CD4-positive, CD25-positive, alpha-beta regulatory T cell (primary cell): ENCODE measurements around the gene CIAO3. TPM values are rescaled to one million over a fixed set of nuclear protein-coding genes. Genes with fewer than 3 reads are reported as not detected.
A peak's percentile ranks its signal among the peaks of the same experiment; 100 is the strongest.

Experiments
- ATAC-seq, 2 donors: fragments of 150-1000 bp; cut with Tn5 transposase; one replicate each; pipeline ENCODE4 v1.10.0; 2021; ENCODE audit warnings: low read depth in 2 of 2, moderate number of reproducible peaks in 2 of 2, moderate library complexity in 1 of 2
- DNase-seq, 3 donors: peaks; one replicate each; pipeline versions ENCODE4 v3.0.0 to v3.0.0-alpha.2; 2012 to 2022; ENCODE audit warnings: mixed read lengths in 1 of 3
- H3K27ac ChIP-seq: one replicate; pipeline ENCODE4 v1.7.0; 2013; ENCODE audit warnings: mild to moderate bottlenecking, low read length; ENCODE audit not compliant: insufficient read depth, poor library complexity, severe bottlenecking
- H3K27me3 ChIP-seq: one replicate; pipeline ENCODE4 v1.7.0; 2013; ENCODE audit warnings: low read length; ENCODE audit not compliant: control insufficient read depth, insufficient read depth
- H3K36me3 ChIP-seq: one replicate; pipeline ENCODE4 v1.7.0; 2013; ENCODE audit warnings: mild to moderate bottlenecking, low read length, moderate library complexity; ENCODE audit not compliant: control insufficient read depth, insufficient read depth
- H3K4me1 ChIP-seq: 2 replicates; pipeline ENCODE4 v1.7.0; 2013; ENCODE audit warnings: mild to moderate bottlenecking, low read length; ENCODE audit not compliant: insufficient read depth, control insufficient read depth, poor library complexity, severe bottlenecking
- H3K4me3 ChIP-seq: one replicate; pipeline ENCODE4 v1.7.0; 2013; ENCODE audit warnings: low read depth, mild to moderate bottlenecking, low read length, moderate library complexity
- H3K9me3 ChIP-seq, 2 experiments: 1 replicate in 1 of 2; 2 replicates in 1 of 2; pipeline ENCODE4 v1.7.0; 2013; ENCODE audit warnings: low read length in 2 of 2, mild to moderate bottlenecking in 1 of 2, moderate library complexity in 1 of 2; ENCODE audit not compliant: control insufficient read depth in 2 of 2
- H3K27ac Mint-ChIP-seq, 3 donors: one replicate each; pipeline ENCODE4 v1.8.0; 2020 to 2022; ENCODE audit warnings: mild to moderate bottlenecking in 3 of 3, mixed read lengths in 3 of 3, moderate library complexity in 2 of 3
- H3K27me3 Mint-ChIP-seq: one replicate; pipeline ENCODE4 v1.8.0; 2022; ENCODE audit warnings: mild to moderate bottlenecking, mixed read lengths
- H3K36me3 Mint-ChIP-seq: one replicate; pipeline ENCODE4 v1.8.0; 2020; ENCODE audit warnings: mixed read lengths
- H3K4me1 Mint-ChIP-seq, 4 donors: one replicate each; pipeline ENCODE4 v1.8.0; 2020 to 2022; ENCODE audit warnings: mixed read lengths in 4 of 4, mild to moderate bottlenecking in 1 of 4
- H3K4me3 Mint-ChIP-seq, 4 donors: one replicate each; pipeline ENCODE4 v1.8.0; 2020 to 2022; ENCODE audit warnings: mild to moderate bottlenecking in 4 of 4, mixed read lengths in 4 of 4, moderate library complexity in 3 of 4
- H3K9me3 Mint-ChIP-seq, 7 donors: one replicate each; pipeline ENCODE4 v1.8.0; 2020 to 2022; ENCODE audit warnings: mixed read lengths in 7 of 7, mild to moderate bottlenecking in 3 of 7, moderate library complexity in 2 of 7
- polyA plus RNA-seq, 4 donors: library from polyadenylated mRNA; unstranded; fragments of 300-500 nt; fragmentation: Illumina TruSeq; gene quantifications; one replicate each; pipeline ENCODE4 v1.2.3, GENCODE V29; 2021
- total RNA-seq: library from RNA; stranded (reverse); gene quantifications from one replicate; pipeline ENCODE4 v1.2.3, GENCODE V29; 2022

Gene CIAO3
- total and polyA plus RNA-seq, 5 donors from 2014 or later = 17.2 to 42.6 (median 20.3) TPM

DNA sequence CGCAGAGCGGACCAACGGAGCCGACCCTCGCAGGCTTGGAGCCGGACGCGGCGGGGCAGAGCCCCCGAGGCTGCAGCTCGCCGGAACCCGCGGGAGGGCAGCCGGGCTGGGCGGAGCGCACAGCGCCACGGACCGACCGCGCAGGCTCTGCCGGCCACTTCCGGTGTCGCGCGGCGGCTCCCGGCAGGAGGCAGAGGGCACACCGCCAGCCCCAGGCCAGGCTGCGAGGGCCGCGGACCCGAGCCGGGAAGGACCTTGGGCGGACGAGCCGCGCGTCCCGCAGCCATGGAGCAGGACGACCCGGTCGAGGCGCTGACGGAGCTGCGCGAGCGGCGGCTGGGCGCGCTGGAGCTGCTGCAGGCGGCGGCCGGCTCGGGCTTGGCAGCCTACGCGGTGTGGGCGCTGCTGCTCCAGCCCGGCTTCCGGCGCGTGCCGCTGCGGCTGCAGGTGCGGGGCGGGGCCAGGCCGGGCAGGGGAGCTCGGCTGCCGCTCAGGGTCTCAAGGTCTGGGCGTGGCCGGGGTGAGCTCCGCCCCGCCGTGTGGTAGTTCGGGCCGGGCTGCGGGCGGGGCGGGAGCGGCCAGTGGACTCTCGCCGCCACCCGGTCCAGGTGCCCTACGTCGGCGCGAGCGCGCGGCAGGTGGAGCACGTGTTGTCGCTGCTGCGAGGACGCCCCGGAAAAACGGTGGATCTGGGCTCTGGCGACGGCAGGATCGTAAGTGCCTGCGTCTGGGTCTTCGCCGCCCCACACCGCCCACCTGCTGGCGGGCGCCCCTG lies 19.6 kb downstream of the CIAO3 start, which contains the start of gene ANTKMT:
Gene ANTKMT (plus strand): TSS at position 157 of the 775 bp plus-strand sequence. CDS start 129 bp downstream, at position 286.
- H3K9me3 ChIP-seq = no peaks in the 10 kb centered on the region
- no peaks in the 10 kb centered on the region for H3K36me3 ChIP-seq
- peak within 1 kb of the TSS; percentile 77 for H3K27ac ChIP-seq
- Mint-ChIP-seq H3K4me3 (peak within 1 kb of the TSS; percentile 86 to 93 (median 90)), H3K9me3 (no peaks in the 10 kb centered on the region), H3K27me3 (peaks cover 4% of the 10 kb centered on the region), H3K27ac (peak within 1 kb of the TSS; percentile 80 to 93 (median 86)), H3K36me3 (no peaks in the 10 kb centered on the region), H3K4me1 (peaks cover 0 to 44% (median 10%) of the 10 kb centered on the region in 4 donors)
- peak; percentile 74 to 77 for ATAC-seq
- H3K27me3 ChIP-seq = no peaks in the 10 kb centered on the region
- H3K4me3 ChIP-seq = peak within 1 kb of the TSS; percentile 51
- H3K4me1 ChIP-seq = peaks cover 39% of the 10 kb centered on the region
- peak; percentile 72 to 89 (median 84) for DNase-seq

DNA sequence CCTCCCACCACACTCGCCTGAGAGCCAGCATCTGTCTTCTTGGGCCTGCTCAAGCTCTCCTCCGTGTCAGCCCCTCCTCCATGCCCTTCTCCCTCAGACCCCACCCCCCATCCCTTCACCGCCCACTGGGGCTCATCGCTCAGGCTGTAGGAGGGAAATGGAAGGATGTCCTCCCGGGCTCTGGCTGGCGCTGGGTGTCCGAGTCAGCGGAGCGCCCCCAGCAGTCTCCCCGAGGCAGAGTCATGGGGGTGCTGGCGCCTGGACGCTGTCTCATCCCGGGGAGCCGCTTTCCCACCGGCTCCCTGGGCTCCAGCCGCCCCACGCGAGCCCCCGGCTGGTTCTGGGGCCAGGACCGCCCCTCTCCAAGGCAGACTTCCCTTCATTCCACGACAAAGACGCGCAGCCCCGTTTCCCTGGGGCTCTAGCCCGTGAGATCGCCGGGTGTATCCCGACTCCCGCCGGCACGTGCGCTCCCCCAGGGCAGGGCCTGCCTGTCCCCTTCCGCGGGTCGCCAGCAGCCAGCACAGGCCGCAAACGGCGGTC lies 20.3 kb downstream of the CIAO3 start:
- H3K4me3 ChIP-seq = peak overlapping the region; percentile 51
- H3K27me3 ChIP-seq = no peaks in the 10 kb centered on the region
- no peaks in the 10 kb centered on the region for H3K36me3 ChIP-seq
- Mint-ChIP-seq H3K27me3 (peaks cover 4% of the 10 kb centered on the region), H3K4me1 (peaks cover 0 to 45% (median 10%) of the 10 kb centered on the region in 4 donors), H3K9me3 (no peaks in the 10 kb centered on the region), H3K27ac (peak overlapping the region; percentile 58 to 93 (median 86)), H3K4me3 (peak overlapping the region; percentile 86 to 93 (median 90)), H3K36me3 (no peaks in the 10 kb centered on the region)
- peaks cover 45% of the 10 kb centered on the region for H3K4me1 ChIP-seq
- peak overlapping the region; percentile 77 for H3K27ac ChIP-seq
- peak in 1 of 2 donors; percentile 15 for ATAC-seq
- no peaks in the 10 kb centered on the region for H3K9me3 ChIP-seq
- peak in 2 of 3 donors; percentile 45 to 66 for DNase-seq

DNA sequence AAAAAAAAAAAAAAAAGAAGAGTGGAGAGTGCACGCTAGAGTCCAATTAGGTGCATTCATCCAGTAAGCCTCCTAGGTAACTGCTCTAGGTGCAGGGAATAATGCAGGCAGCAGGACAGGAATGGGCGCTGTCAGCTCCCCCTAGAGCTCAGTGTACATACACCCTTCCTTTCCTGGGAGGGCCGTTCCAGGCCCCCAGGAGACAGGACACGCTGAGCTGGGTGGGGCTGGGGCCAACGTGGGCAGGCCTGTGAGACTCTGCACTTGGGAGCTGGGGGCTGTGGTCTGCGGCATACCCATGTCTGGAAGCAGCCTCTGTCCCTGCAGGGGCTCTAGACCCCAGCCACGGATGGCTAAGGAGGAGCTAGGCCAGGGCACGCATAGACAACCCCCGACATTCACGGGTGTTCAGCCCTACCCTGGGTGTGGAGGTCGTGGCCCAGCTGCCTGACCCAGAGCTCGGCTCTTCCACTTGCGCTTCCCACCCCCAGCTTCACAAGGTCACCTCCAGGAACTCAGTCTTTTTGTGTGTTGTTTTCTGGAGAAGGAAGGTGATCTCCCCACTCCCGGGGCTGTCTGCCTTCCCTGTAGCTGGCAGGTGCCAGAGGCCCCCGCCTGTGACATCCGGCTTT lies 20.9 kb downstream of the CIAO3 start:
- Histone ChIP-seq H3K4me1 (peaks cover 49% of the 10 kb centered on the region), H3K27ac (peak overlapping the region; percentile 77), H3K27me3 (no peaks in the 10 kb centered on the region), H3K36me3 (no peaks in the 10 kb centered on the region), H3K9me3 (no peaks in the 10 kb centered on the region), H3K4me3 (peak overlapping the region; percentile 51)
- no peak for ATAC-seq
- H3K27ac Mint-ChIP-seq = peak overlapping the region; percentile 58 to 93 (median 86)
- peak in 1 of 3 donors; percentile 24 for DNase-seq
- H3K27me3 Mint-ChIP-seq = peaks cover 4% of the 10 kb centered on the region
- no peaks in the 10 kb centered on the region for H3K9me3 Mint-ChIP-seq
- peaks cover 0 to 43% (median 10%) of the 10 kb centered on the region in 4 donors for H3K4me1 Mint-ChIP-seq
- H3K36me3 Mint-ChIP-seq = no peaks in the 10 kb centered on the region
- H3K4me3 Mint-ChIP-seq = peak overlapping the region; percentile 86 to 93 (median 90)

DNA sequence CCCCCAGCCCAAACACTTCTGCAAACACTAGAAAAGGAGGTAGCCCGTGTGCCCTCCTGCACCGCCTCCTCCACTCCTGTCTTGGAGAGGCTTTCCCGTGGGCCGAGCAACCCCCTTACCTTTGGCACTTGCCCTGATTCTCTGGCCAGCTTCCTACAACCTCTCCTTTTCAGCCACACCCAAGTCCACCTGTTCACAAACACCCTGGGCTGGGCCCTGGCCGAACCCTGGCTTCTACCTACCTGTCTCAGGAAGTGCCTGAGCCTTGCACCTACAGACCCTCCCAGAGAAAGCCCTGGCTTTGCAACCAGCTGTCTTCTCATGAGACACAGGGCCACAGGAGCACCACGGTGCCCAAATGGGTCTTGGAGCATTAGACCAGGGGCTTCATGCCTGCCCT lies 21.9 kb downstream of the CIAO3 start:
- H3K27ac ChIP-seq = no peak overlapping the region
- Mint-ChIP-seq H3K27me3 (peaks cover 5% of the 10 kb centered on the region), H3K27ac (peak overlapping the region; percentile 42 to 86 (median 58)), H3K4me3 (peak overlapping the region; percentile 86 to 93 (median 90)), H3K4me1 (peaks cover 0 to 46% (median 10%) of the 10 kb centered on the region in 4 donors), H3K36me3 (no peaks in the 10 kb centered on the region), H3K9me3 (no peaks in the 10 kb centered on the region)
- no peak overlapping the region for H3K4me3 ChIP-seq
- ATAC-seq (no peak), DNase-seq (no peak)
- H3K4me1 ChIP-seq = peaks cover 56% of the 10 kb centered on the region
- H3K36me3 ChIP-seq = no peaks in the 10 kb centered on the region
- H3K27me3 ChIP-seq = no peaks in the 10 kb centered on the region
- no peaks in the 10 kb centered on the region for H3K9me3 ChIP-seq

DNA sequence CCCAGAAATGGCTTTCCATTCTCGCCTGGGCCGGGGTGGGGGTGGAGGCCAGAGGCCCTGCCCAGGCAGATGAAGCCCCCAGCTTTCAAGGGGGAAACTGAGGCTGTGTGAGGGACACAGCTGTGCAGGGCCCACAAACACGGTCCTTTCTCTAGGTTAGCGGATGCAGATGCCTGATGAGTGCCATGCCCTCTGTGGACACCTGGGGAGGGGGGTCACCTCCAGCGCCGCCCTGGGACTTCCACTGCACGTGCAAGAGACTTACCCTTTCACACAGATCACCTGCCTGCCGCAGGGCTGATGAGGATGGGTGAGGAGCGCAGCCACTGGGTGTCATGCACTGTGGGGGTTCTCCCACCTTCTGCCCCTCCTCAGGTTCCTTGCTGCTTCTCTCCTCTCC lies 22.4 kb downstream of the CIAO3 start:
- DNase-seq (no peak), ATAC-seq (no peak)
- Histone ChIP-seq H3K36me3 (no peaks in the 10 kb centered on the region), H3K9me3 (no peaks in the 10 kb centered on the region), H3K4me1 (peaks cover 56% of the 10 kb centered on the region), H3K27me3 (no peaks in the 10 kb centered on the region), H3K27ac (no peak overlapping the region), H3K4me3 (no peak overlapping the region)
- H3K27me3 Mint-ChIP-seq = peaks cover 8% of the 10 kb centered on the region
- H3K27ac Mint-ChIP-seq = no peak overlapping the region
- H3K36me3 Mint-ChIP-seq = no peaks in the 10 kb centered on the region
- no peaks in the 10 kb centered on the region for H3K9me3 Mint-ChIP-seq
- peak overlapping the region in 3 of 4 donors; percentile 90 to 93 (median 91) for H3K4me3 Mint-ChIP-seq
- H3K4me1 Mint-ChIP-seq = peaks cover 0 to 46% (median 10%) of the 10 kb centered on the region in 4 donors

DNA sequence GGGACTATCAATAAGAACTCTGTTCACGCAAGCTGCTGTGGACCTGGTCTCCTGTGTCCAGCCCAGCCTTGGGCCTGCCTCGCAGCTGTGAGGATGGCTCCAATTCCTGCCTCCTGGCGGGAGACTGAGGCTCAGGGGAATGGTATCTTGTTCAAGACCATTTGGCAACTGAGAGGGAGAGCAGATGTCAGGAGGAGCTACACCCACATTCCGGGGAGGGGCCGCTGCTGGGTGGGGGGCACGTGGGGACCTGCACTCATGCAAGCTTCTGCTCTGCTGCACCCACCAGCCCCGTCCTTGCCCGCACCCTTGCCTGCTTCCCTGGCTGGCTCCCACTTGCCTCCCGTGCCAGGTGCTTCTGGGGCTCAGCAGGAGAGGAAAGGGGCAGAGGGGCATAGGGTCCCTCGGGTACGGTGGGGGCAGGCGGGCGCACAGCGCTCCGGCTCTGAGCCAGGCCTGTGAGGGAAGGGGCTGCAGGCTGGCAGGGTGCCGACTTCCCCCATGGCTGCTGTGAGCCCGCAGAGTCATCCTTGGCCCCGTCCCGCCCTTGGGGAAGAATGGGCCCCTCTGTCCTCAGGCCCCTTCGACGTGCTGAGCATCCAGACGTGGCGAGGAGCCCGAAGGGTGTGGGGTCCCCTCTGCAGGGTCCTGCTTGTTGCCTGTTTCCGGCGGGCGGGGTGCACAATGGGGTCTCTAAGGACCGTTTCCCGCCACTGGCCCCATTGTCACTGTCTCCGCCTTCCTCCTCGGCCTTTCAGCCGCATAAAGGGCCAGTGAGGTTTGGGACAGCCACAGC lies 23.1 kb downstream of the CIAO3 start:
- Mint-ChIP-seq H3K27ac (no peak overlapping the region), H3K4me1 (peaks cover 0 to 42% (median 12%) of the 10 kb centered on the region in 4 donors), H3K9me3 (no peaks in the 10 kb centered on the region), H3K27me3 (peaks cover 8% of the 10 kb centered on the region), H3K36me3 (no peaks in the 10 kb centered on the region), H3K4me3 (no peak overlapping the region)
- ATAC-seq (no peak), DNase-seq (no peak)
- peaks cover 51% of the 10 kb centered on the region for H3K4me1 ChIP-seq
- no peaks in the 10 kb centered on the region for H3K27me3 ChIP-seq
- H3K36me3 ChIP-seq = no peaks in the 10 kb centered on the region
- no peak overlapping the region for H3K4me3 ChIP-seq
- H3K27ac ChIP-seq = no peak overlapping the region
- H3K9me3 ChIP-seq = no peaks in the 10 kb centered on the region

DNA sequence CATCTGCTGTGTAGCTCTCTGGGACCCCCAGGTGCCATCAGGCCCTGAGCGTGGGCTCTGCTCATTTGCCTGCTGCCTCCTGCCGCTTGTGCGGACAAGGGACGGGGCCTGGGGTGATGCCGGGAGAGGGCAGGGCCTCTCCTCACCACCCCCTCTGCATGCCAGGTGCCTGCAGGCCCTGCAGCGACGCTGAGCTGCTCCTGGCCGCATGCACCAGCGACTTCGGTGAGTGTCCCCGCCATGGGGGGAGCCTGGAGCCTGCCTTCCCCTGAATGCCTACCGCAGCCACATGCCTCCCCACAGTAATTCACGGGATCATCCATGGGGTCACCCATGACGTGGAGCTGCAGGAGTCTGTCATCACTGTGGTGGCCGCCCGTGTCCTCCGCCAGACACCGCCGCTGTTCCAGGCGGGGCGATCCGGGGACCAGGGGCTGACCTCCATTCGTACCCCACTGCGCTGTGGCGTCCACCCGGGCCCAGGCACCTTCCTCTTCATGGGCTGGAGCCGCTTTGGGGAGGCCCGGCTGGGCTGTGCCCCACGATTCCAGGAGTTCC lies 23.9 kb downstream of the CIAO3 start:
- Histone ChIP-seq H3K27me3 (no peaks in the 10 kb centered on the region), H3K9me3 (no peaks in the 10 kb centered on the region), H3K4me3 (no peak overlapping the region), H3K4me1 (peaks cover 44% of the 10 kb centered on the region), H3K36me3 (no peaks in the 10 kb centered on the region), H3K27ac (no peak overlapping the region)
- no peak overlapping the region for H3K27ac Mint-ChIP-seq
- H3K4me3 Mint-ChIP-seq = peak overlapping the region in 3 of 4 donors; percentile 61 to 81 (median 75)
- DNase-seq = no peak
- H3K27me3 Mint-ChIP-seq = peaks cover 8% of the 10 kb centered on the region
- H3K4me1 Mint-ChIP-seq = peaks cover 0 to 34% (median 12%) of the 10 kb centered on the region in 4 donors
- H3K9me3 Mint-ChIP-seq = no peaks in the 10 kb centered on the region
- no peaks in the 10 kb centered on the region for H3K36me3 Mint-ChIP-seq
- ATAC-seq = no peak
